NB4 (cell line): ENCODE results near the gene NMNAT3.

ENCODE experiments used
- DNase-seq: peaks from one replicate; pipeline ENCODE4 v3.0.0; 2010; ENCODE audit warnings: low read depth
- H3K4me3 ChIP-seq: one replicate; pipeline ENCODE4 v1.5.1; 2011; ENCODE audit warnings: mild to moderate bottlenecking, low read depth, low read length, moderate library complexity
- MAX ChIP-seq: IDR thresholded peaks from 2 replicates; pipeline ENCODE4 v1.6.1; 2011; ENCODE audit warnings: low read depth, low read length
- MYC ChIP-seq: IDR thresholded peaks from 2 replicates; pipeline ENCODE4 v1.6.1; 2011; ENCODE audit warnings: low read depth, low read length
- POLR2A ChIP-seq: IDR thresholded peaks from 2 replicates; pipeline ENCODE4 v1.6.1; 2011; ENCODE audit warnings: mild to moderate bottlenecking; ENCODE audit not compliant: insufficient read length; ENCODE audit errors: extremely low read depth
- TF ChIP-seq, protein P1 (sequence below): IDR thresholded peaks from one replicate; pipeline ENCODE4 v1.5.1; 2012; ENCODE audit warnings: low read depth, low read length

Gene NMNAT3

DNA sequence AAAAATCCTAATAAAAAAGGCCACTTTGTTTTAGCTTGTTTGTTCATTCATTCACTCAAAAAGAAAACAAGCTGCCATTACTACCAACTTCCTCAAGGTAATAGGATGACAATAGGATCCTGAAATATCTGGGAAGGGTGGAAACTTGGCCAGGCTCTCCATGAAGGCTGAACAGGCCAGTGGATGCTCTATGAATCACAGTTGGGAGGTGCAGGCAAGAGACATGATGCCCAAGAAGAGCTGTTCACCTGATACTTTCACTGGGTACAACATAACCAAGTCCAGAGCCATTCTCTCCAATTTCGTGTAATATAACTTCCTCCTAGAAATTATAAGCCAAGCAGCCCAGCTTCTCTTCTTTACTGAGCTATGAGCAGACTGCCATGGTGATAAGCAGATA, 37.3 kb downstream of the NMNAT3 start:
- DNase-seq, result no peak
- TF ChIP-seq, protein P1, sequence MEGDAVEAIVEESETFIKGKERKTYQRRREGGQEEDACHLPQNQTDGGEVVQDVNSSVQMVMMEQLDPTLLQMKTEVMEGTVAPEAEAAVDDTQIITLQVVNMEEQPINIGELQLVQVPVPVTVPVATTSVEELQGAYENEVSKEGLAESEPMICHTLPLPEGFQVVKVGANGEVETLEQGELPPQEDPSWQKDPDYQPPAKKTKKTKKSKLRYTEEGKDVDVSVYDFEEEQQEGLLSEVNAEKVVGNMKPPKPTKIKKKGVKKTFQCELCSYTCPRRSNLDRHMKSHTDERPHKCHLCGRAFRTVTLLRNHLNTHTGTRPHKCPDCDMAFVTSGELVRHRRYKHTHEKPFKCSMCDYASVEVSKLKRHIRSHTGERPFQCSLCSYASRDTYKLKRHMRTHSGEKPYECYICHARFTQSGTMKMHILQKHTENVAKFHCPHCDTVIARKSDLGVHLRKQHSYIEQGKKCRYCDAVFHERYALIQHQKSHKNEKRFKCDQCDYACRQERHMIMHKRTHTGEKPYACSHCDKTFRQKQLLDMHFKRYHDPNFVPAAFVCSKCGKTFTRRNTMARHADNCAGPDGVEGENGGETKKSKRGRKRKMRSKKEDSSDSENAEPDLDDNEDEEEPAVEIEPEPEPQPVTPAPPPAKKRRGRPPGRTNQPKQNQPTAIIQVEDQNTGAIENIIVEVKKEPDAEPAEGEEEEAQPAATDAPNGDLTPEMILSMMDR, result no peak
- TF ChIP-seq MAX (no peak), MYC (no peak), POLR2A (no peak)
- no peak overlapping the region for H3K4me3 ChIP-seq

DNA sequence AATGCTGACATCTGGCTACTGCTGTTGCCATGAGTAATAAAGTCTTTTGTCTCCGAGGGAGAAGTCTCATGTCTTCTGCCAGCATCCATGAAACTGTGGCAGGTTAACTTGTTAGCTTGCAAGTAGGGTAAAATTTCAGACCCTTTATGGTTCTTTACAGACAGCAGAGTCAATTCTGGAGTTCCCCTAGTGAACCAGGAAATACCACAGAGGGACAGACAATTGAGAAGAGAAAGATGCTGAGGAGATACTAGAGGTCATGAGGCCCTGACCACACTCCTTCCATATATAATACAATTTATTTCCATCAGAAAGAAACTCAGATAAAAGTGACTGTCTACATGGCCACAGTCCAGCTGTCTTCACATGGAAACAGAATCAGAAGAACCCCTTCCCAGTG, 38.1 kb downstream of the NMNAT3 start:
- DNase-seq, result no peak
- H3K4me3 ChIP-seq, result no peak overlapping the region
- no peak for TF ChIP-seq MAX
- no peak for TF ChIP-seq MYC
- no peak for TF ChIP-seq POLR2A
- TF ChIP-seq, protein P1, result no peak

DNA sequence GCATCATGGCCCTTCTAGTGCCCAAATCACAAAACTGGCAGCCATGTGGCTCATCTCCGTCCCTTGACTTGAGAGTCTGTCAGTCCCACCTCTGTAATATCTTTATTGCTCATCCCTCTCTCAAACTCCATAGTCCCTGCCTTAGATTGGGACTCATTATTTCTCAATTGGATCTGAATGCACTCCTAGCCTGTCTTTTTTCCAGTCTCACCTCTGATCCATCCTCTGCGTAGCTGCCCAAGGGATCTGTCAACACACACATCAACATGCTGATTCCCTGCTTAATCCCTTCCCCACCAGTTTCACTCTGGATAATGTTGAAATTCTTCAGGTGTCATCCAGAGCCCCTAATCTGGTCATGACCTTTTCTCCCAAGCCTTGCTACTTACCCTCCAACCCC, 39.3 kb downstream of the NMNAT3 start:
- H3K4me3 ChIP-seq, result no peak overlapping the region
- TF ChIP-seq MYC, result no peak
- TF ChIP-seq, protein P1, result no peak
- no peak for TF ChIP-seq POLR2A
- no peak for TF ChIP-seq MAX
- no peak for DNase-seq

DNA sequence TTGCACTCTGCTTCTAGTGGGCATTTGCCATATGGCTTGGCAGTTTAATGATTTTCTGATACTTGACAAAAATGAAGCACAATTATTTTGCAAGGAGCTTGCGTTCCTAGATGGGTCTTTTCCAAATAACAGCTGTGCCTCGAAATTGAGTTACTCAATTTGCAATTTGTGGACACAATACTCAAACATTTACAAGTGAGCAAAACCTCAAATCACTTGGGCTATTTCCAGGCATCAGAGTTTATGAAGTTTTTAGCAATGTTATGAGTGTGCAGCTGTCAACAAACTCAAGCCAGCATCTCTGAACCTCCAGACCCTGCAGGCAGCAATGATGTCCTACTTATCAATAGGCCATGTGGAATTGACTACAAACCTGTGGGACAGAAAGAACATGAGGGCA, 41.3 kb downstream of the NMNAT3 start:
- TF ChIP-seq POLR2A, result no peak
- no peak for TF ChIP-seq MYC
- no peak for TF ChIP-seq MAX
- TF ChIP-seq, protein P1, result no peak
- DNase-seq, result no peak
- no peak overlapping the region for H3K4me3 ChIP-seq

GRCh38 chr3:139634111-139634635, 43.6 kb downstream of the NMNAT3 start:
- H3K4me3 ChIP-seq, result no peak overlapping the region
- TF ChIP-seq, protein P1, result no peak
- no peak for TF ChIP-seq MAX
- TF ChIP-seq MYC, result no peak
- TF ChIP-seq POLR2A, result no peak
- DNase-seq, result no peak
